Stromal cell of bone marrow (primary cell): Measurements from ENCODE around the gene DRG2.

Source experiments
- DNase-seq: peaks from one replicate; pipeline ENCODE4 v3.0.0-alpha.2; 2012; ENCODE audit warnings: low read depth

The DRG2 gene

DNA sequence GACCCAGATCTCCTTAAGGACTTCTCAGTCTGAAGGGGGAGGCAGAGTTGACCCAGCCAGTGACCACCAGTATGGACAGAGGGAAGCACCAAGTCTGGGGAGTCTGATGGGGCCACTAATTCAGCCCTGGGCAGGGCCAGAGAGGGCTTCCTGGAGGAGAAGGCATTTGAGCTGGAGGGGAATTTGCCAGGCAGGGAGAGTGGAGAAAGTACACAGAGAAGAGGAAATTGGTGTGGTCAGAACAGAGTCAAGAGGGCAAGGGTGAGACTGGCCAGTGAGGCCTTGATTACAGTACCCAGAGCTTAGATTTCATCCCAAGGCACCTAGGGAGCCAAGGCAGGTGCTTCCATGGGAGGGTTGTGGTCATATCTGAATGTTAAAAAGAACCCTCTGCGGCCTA, 57.1 kb downstream of the DRG2 start:
- DNase-seq, result no peak

DNA sequence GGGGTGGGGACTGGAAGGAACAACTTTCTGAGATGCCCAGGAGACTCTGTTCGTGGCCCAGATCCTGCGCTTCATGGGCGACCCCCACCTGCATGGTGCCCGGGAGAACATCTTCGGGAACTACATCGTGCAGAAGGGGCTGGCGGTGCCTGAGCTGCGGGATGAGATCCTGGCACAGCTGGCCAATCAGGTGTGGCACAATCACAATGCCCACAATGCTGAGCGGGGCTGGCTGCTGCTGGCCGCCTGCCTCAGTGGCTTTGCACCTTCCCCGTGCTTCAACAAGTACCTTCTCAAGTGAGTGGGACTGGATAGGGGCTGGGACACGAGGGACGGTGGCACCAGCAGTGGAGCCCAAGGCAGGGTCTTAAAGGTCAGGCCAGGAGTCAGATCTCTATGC, 58.1 kb downstream of the DRG2 start:
- no peak for DNase-seq

DNA sequence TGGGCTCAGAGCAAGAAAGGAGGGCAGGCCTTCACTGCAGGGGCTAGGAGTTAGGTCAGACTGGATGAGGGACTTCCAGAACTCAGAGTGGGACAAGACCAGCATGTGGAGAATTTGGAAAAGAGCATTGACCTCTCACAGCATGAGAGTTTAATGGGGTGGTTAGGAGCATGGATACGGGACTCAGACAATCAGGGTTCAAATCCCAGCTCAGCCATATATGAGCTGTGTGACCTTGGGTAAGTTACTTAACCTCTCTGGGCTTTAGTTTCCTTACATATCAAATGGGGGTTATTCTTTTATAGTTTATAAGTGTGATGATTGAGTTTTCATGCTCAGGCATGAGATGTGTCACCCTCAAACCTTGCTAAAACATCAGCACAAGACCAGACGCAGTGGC, 58.5 kb downstream of the DRG2 start:
- DNase-seq, result no peak

DNA sequence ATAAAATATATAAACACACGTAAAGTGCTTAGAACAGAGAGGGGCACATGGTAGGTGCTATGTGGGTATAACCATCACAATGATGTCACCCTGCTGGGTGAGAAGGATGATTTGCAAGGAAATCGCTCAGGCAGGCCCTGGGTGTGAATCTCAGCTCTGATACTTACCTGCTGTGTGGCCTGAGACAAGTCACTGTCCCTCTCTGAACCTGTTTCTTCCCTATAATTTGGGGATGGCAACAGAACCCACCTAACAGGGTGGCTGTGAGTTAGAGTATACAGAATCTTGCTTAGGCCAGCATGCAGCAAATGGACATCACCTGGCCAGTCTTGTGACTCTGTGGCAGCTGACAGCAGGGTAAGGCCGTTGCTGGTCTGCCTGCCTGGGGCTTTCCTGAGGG, 59.2 kb downstream of the DRG2 start:
- DNase-seq, result no peak

GRCh38 chr17:18148586-18148985, 60.8 kb downstream of the DRG2 start:
- DNase-seq, result no peak

DNA sequence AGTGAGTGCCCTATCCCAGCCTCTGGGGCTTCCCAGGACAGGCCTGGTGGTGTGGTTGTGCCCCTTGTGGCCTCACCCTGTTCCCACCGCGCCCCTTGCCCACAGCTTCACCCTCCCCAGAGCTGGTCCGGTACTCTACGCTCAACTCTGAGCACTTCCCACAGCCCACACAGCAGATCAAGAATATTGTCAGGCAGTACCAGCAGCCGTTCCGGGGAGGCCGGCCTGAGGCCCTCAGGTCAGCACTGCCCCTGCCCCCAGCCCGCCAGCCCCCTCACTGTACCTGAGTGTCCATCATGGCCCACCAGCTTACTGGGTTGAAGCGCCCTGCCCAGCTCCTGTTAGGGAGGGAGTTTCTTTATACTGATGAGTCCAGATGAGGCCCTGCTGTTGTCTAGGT, 63.5 kb downstream of the DRG2 start:
- no peak for DNase-seq

DNA sequence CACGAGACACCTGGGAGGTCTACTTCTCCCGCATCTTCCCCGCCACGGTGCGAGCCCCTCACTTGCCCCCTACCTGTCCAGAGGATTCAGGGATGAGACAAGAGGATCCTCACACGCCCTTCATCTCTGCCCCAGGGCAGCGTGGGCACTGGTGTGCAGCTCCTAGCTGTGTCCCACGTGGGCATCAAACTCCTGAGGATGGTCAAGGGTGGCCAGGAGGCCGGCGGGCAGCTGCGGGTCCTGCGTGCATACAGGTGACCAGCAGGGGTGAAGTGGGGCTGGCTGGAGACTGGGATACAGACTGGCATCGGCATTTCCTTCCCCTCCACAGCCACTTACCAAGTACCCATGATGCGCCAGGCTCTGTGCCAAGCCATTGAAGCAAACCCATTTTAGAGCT, 67.4 kb downstream of the DRG2 start:
- DNase-seq, result no peak

GRCh38 chr17:18156171-18156975, 68.6 kb downstream of the DRG2 start:
- no peak for DNase-seq

- DNase-seq, result no peak
These were observed 69.2 kb downstream of the DRG2 start for GRCh38 chr17:18156976-18157280.
